Keratinocyte (primary cell): ENCODE results near the gene TMEM178A. TPM values are rescaled to one million over a fixed set of nuclear protein-coding genes. Genes with fewer than 3 reads are reported as not detected.

ENCODE experiments used
- DNase-seq: peaks from one replicate; pipeline ENCODE4 v3.0.0-alpha.2; 2011; ENCODE audit warnings: low read depth, missing footprints, low spot score
- FAIRE-seq: peaks from 2 replicates; lab custom pipeline; 2011; peaks lifted over from hg19 to GRCh38; lab: Jason Lieb, UNC
- H2AFZ ChIP-seq: 2 replicates; pipeline ENCODE4 v1.6.0; 2012; ENCODE audit warnings: low read length, control low read depth, inconsistent platforms; ENCODE audit not compliant: control insufficient read depth
- H3K27ac ChIP-seq: 2 replicates; pipeline ENCODE4 v1.5.1; 2011; ENCODE audit warnings: low read length; ENCODE audit not compliant: control insufficient read depth, insufficient read depth
- H3K27me3 ChIP-seq: 3 replicates; pipeline ENCODE4 v1.6.0; 2011; ENCODE audit warnings: low read length; ENCODE audit not compliant: control insufficient read depth, insufficient read depth; ENCODE audit errors: extremely low read depth
- H3K36me3 ChIP-seq, 2 experiments: 2 replicates in 1 of 2; 3 replicates in 1 of 2; pipeline ENCODE4 v1.5.1; 2011; ENCODE audit warnings: low read length in 2 of 2, mild to moderate bottlenecking in 1 of 2; ENCODE audit not compliant: control insufficient read depth in 2 of 2, insufficient read depth in 2 of 2; ENCODE audit errors: extremely low read depth in 1 of 2
- H3K4me1 ChIP-seq: 3 replicates; pipeline ENCODE4 v1.5.1; 2011; ENCODE audit warnings: low read length; ENCODE audit not compliant: control insufficient read depth, insufficient read depth; ENCODE audit errors: extremely low read depth
- H3K4me2 ChIP-seq: 3 replicates; pipeline ENCODE4 v1.6.0; 2011; ENCODE audit warnings: low read depth, low read length; ENCODE audit not compliant: control insufficient read depth, insufficient read depth; ENCODE audit errors: extremely low read depth
- H3K4me3 ChIP-seq, 3 experiments: fragments of 200-600 bp in 1 of 3; sonication (generic) in 1 of 3; 2 replicates in 2 of 3; 3 replicates in 1 of 3; pipeline ENCODE4 v1.5.1; 2011 to 2016; ENCODE audit warnings: low read length in 3 of 3, mild to moderate bottlenecking in 3 of 3, control low read depth in 2 of 3, inconsistent platforms in 1 of 3, low read depth in 1 of 3, mixed read lengths in 1 of 3, mixed run types in 1 of 3, moderate library complexity in 1 of 3; ENCODE audit not compliant: control insufficient read depth in 2 of 3, insufficient read depth in 2 of 3; ENCODE audit errors: extremely low read depth in 1 of 3
- H3K79me2 ChIP-seq: 2 replicates; pipeline ENCODE4 v1.6.0; 2012; ENCODE audit warnings: low read length; ENCODE audit not compliant: control insufficient read depth, insufficient read depth
- H3K9ac ChIP-seq: 3 replicates; pipeline ENCODE4 v1.6.0; 2011; ENCODE audit warnings: low read length; ENCODE audit not compliant: control insufficient read depth, insufficient read depth; ENCODE audit errors: extremely low read depth
- H3K9me1 ChIP-seq: 3 replicates; pipeline ENCODE4 v1.6.0; 2011; ENCODE audit warnings: low read length; ENCODE audit not compliant: control insufficient read depth, insufficient read depth; ENCODE audit errors: extremely low read depth
- H3K9me3 ChIP-seq: 2 replicates; pipeline ENCODE4 v1.5.1; 2012; ENCODE audit warnings: low read depth, low read length; ENCODE audit not compliant: control insufficient read depth
- H4K20me1 ChIP-seq: 3 replicates; pipeline ENCODE4 v1.6.0; 2011; ENCODE audit warnings: low read length; ENCODE audit not compliant: control insufficient read depth, insufficient read depth; ENCODE audit errors: extremely low read depth
- CTCF ChIP-seq, 3 experiments: IDR thresholded peaks in 1 of 3; conservative IDR thresholded peaks in 1 of 3; optimal IDR thresholded peaks in 1 of 3; 2 replicates in 2 of 3; 3 replicates in 1 of 3; pipeline versions ENCODE3 to v1.5.1; 2011; ENCODE audit warnings: low read length in 3 of 3, mild to moderate bottlenecking in 3 of 3, moderate library complexity in 2 of 3, control low read depth in 1 of 3, inconsistent platforms in 1 of 3; ENCODE audit not compliant: insufficient read depth in 2 of 3; ENCODE audit errors: extremely low read depth in 1 of 3
- EZH2 ChIP-seq: IDR thresholded peaks from one replicate; pipeline ENCODE4 v1.6.1; 2012; ENCODE audit warnings: inconsistent platforms, mild to moderate bottlenecking, low read length, moderate library complexity
- dilution Hi-C: fragments of 300-500 bp; cut with MboI; formaldehyde crosslinking; loops from one replicate; pipeline ENCODE4 v1.7.0; 2020; ENCODE audit warnings: low sequenced_read_pairs; ENCODE audit not compliant: extremely low pct_ligation_motif_present
- polyA plus RNA-seq, 5 experiments: library from polyadenylated mRNA; depleted of rRNA in 3 of 5; stranded (reverse) in 3 of 5; stranded (forward) in 1 of 5; unstranded in 1 of 5; fragments of >200 nt; gene quantifications; 1 replicate in 1 of 5; 2 replicates in 3 of 5; 3 replicates in 1 of 5; pipeline versions ENCODE4 v1.2.1 to v1.2.3, GENCODE V29; 2011 to 2012; ENCODE audit warnings: missing spikeins in 2 of 5, low read depth in 1 of 5, low replicate concordance in 1 of 5

Gene TMEM178A
- polyA plus RNA-seq, 1 donor (not counting 4 experiments of a cell fraction or from before 2014, with no cell fraction given): 0.07 TPM

- FAIRE-seq: no peak
- H3K36me3 ChIP-seq: no peaks in the 10 kb centered on the region
- H3K4me3 ChIP-seq: no peak overlapping the region
- no peaks in the 10 kb centered on the region for H3K79me2 ChIP-seq
- dilution Hi-C loops: no loop called here
- no peaks in the 10 kb centered on the region for H3K4me1 ChIP-seq
- peaks cover 5% of the 10 kb centered on the region for H3K27me3 ChIP-seq
- no peak for DNase-seq
- no peak overlapping the region for H3K4me2 ChIP-seq
- H3K9ac ChIP-seq: no peak overlapping the region
- H3K9me3 ChIP-seq: no peaks in the 10 kb centered on the region
- no peak overlapping the region for H2AFZ ChIP-seq
- peaks cover 3% of the 10 kb centered on the region for H4K20me1 ChIP-seq
- no peaks in the 10 kb centered on the region for H3K9me1 ChIP-seq
- TF ChIP-seq CTCF (optimal IDR thresholded peaks at IDR 0.05 in 1 of 3, IDR thresholded peaks at IDR 0.05 in 1 of 3, conservative IDR thresholded peaks at IDR 0.05 in 1 of 3; ENCODE audit: extremely low read depth in 1 of 3, insufficient read depth in 2 of 3, low read length in 3 of 3) (no peak), EZH2 (no peak)
- no peak overlapping the region for H3K27ac ChIP-seq
Observed at GRCh38 chr2:39706945-39707344, 41.2 kb downstream of the TMEM178A start.

GRCh38 chr2:39708003-39708402 is 42.3 kb downstream of the TMEM178A start:
- dilution Hi-C loops: no loop called here
- FAIRE-seq: no peak
- no peaks in the 10 kb centered on the region for H3K79me2 ChIP-seq

More at GRCh38 chr2:39708003-39708402, 42.3 kb downstream of the TMEM178A start:
- Histone ChIP-seq H3K27me3 (peaks cover 5% of the 10 kb centered on the region), H3K36me3 (no peaks in the 10 kb centered on the region), H3K4me2 (no peak overlapping the region), H4K20me1 (peaks cover 3% of the 10 kb centered on the region), H3K9me3 (no peaks in the 10 kb centered on the region), H2AFZ (no peak overlapping the region), H3K4me3 (no peak overlapping the region), H3K9me1 (no peaks in the 10 kb centered on the region), H3K9ac (no peak overlapping the region), H3K27ac (no peak overlapping the region), H3K4me1 (no peaks in the 10 kb centered on the region)
- TF ChIP-seq EZH2 (no peak), CTCF (optimal IDR thresholded peaks at IDR 0.05 in 1 of 3, IDR thresholded peaks at IDR 0.05 in 1 of 3, conservative IDR thresholded peaks at IDR 0.05 in 1 of 3; ENCODE audit: extremely low read depth in 1 of 3, insufficient read depth in 2 of 3, low read length in 3 of 3) (no peak)
- no peak for DNase-seq
